ENCODE data around the gene SLIRP. TPM values are rescaled to one million over a fixed set of nuclear protein-coding genes. Genes with fewer than 3 reads are reported as not detected.

Gene SLIRP
- total RNA-seq, 4 donors from 2014 or later = 208 to 325 (median 226) TPM

DNA sequence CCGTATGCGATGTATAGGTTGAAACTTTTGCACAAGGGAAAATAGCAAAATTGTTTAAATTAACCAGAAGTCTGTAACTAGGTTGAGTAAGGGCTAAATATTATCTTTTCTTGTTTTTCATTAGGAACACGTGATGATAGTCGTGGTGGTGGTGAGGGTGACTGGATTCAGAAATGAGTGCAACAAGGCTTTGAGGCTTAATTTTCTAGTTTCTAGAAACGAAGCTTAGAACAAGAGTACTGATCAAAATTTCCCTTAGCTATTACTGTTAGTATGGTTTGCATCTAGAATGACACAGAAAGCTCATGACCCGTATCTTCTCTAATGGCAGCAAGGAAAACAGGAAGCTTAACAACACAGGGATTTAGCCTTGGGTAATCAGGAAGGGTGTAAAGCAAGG is 7.0 kb downstream of the SLIRP start:
- Histone ChIP-seq H3K9me3 (no peaks in the 10 kb centered on the region), H3K27me3 (no peaks in the 10 kb centered on the region), H3K36me3 (peaks cover 49 to 60% of the 10 kb centered on the region in 2 donors), H3K4me3 (replicated peaks in 1 of 3) (no peak overlapping the region), H3K4me1 (peaks cover 0 to 2% of the 10 kb centered on the region in 2 donors), H3K27ac (no peak overlapping the region)
- DNase-seq = no peak
- intact Hi-C loops (cut with DNase I) = no loop called here
- 86 to 93% methylated on average over 6 of the region's 6 CpGs for WGBS, 2 donors
- TF ChIP-seq POLR2A (IDR thresholded peaks at IDR 0.05) = no peak
- TF ChIP-seq, protein P1, sequence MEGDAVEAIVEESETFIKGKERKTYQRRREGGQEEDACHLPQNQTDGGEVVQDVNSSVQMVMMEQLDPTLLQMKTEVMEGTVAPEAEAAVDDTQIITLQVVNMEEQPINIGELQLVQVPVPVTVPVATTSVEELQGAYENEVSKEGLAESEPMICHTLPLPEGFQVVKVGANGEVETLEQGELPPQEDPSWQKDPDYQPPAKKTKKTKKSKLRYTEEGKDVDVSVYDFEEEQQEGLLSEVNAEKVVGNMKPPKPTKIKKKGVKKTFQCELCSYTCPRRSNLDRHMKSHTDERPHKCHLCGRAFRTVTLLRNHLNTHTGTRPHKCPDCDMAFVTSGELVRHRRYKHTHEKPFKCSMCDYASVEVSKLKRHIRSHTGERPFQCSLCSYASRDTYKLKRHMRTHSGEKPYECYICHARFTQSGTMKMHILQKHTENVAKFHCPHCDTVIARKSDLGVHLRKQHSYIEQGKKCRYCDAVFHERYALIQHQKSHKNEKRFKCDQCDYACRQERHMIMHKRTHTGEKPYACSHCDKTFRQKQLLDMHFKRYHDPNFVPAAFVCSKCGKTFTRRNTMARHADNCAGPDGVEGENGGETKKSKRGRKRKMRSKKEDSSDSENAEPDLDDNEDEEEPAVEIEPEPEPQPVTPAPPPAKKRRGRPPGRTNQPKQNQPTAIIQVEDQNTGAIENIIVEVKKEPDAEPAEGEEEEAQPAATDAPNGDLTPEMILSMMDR (IDR thresholded peaks at IDR 0.05) = no peak

DNA sequence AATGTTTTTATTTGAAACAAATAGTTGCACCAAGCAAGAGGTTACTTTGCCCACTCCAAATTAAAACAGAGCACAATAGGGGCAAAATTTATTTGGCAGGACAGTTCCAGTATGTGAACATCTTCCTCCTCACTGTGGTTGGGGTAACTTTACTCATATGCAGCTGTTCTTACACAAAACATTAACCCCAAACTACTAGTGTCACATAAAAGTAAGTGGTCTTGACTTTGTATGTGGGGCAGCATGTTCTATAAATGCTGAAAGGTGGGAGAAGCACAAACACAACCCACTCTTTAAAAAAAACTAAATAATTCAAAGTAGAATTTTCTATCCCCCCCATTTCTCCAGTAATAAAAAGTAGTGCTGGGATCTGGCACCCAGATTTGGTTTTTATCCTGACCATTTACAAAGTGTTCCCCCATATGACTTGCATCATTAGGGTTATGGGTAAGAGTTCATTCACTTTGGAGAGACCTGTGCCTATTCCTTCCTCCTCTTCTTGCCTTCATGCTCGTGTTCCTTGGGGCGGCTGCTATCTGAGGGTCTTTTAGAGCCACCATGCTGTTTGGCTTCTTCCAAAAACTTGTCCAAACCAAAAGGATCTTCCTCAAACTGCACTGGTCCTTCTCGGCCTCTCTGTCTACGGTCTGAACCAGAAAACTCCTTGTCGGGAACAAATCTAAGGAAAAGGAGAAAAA is 9.9 kb downstream of the SLIRP start:
- intact Hi-C loops (cut with DNase I) = no loop called here
- Histone ChIP-seq H3K9me3 (no peaks in the 10 kb centered on the region), H3K36me3 (peaks cover 65 to 67% of the 10 kb centered on the region in 2 donors), H3K27ac (no peak overlapping the region), H3K4me3 (replicated peaks in 1 of 3) (no peak overlapping the region), H3K27me3 (no peaks in the 10 kb centered on the region), H3K4me1 (no peaks in the 10 kb centered on the region)
- no peak for DNase-seq
- WGBS, 2 donors = 87 to 91% methylated on average over 5 of the region's 5 CpGs
- TF ChIP-seq, protein P1 (IDR thresholded peaks at IDR 0.05) = no peak
- TF ChIP-seq POLR2A (IDR thresholded peaks at IDR 0.05) = no peak

DNA sequence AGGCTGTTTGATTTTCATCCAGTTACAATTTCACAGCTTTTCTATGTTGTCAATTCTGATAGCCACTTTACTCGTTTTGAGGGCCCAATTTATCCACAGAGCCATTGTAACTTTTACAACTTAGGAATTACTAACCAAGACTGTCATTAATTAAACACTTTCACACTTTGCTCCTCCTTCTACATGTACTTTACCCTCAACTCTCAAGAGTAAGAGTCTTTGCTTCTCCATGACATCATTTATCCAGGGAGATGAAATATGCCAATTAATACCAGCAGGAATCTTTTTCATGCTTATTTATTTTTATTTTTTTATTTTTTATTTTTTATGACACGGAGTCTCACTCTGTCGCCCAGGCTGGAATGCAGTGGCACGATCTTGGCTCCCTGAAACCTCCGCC is 13.5 kb downstream of the SLIRP start:
- no peak for DNase-seq
- H3K4me1 ChIP-seq = no peaks in the 10 kb centered on the region
- intact Hi-C loops (cut with DNase I) = no loop called here
- H3K27me3 ChIP-seq = no peaks in the 10 kb centered on the region
- H3K36me3 ChIP-seq = peaks cover 76 to 88% of the 10 kb centered on the region in 2 donors
- 94% methylated on average over 5 of the region's 5 CpGs for WGBS, 2 donors
- no peak overlapping the region for H3K4me3 ChIP-seq (replicated peaks in 1 of 3)
- TF ChIP-seq, protein P1 (IDR thresholded peaks at IDR 0.05) = no peak
- TF ChIP-seq POLR2A (IDR thresholded peaks at IDR 0.05) = no peak
- H3K9me3 ChIP-seq = no peaks in the 10 kb centered on the region
- no peak overlapping the region for H3K27ac ChIP-seq

DNA sequence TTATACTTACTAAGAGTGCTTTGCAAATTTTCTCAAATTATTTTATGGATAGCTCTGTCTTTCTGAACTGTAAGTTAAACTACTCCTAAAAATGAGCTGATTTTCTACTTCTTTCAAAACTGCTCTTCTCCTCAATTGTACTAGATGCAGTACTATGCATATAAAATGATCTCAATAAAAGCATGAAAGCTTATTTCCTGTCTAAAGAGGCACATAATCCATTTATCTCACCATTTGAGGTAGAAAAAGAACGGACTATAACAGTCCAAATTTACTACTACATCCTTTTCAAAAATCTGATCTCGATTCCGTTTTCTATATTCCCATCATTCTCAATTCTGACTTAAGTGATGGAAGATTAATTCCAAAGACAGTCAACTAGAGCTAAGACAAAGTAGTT is 14.4 kb downstream of the SLIRP start:
- TF ChIP-seq, protein P1 (IDR thresholded peaks at IDR 0.05) = no peak
- TF ChIP-seq POLR2A (IDR thresholded peaks at IDR 0.05) = no peak
- intact Hi-C loops (cut with DNase I) = no loop called here
- H3K4me3 ChIP-seq (replicated peaks in 1 of 3) = no peak overlapping the region
- H3K27me3 ChIP-seq = no peaks in the 10 kb centered on the region
- peaks cover 77 to 88% of the 10 kb centered on the region in 2 donors for H3K36me3 ChIP-seq
- H3K4me1 ChIP-seq = no peaks in the 10 kb centered on the region
- no peak overlapping the region for H3K27ac ChIP-seq
- H3K9me3 ChIP-seq = no peaks in the 10 kb centered on the region
- no peak for DNase-seq
- 97% methylated on average over 3 of the region's 3 CpGs for WGBS, 2 donors

DNA sequence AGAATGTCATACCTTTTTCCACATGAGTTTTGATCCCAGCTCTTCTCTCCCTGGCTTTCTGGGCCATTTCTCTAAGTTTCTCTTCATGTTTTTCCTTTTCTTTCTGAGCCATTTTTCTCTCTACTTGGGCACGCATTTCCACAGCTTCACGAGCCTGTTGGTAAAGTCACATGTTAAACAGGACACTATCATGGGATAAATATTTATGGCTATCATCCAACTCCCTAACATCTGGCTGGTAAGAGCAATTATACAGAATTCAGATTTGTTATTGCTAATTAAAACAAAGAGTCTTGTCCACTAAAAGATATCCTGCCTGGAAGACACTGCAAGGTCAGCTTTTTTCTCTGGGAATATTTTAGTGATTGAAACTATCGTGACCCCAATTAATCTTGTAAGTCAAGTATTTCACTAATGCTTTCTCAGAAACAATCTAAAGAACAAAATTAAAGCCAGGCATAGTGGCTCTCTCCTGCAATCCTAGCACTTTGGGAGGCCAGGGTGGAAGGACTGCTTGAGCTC is 23.1 kb downstream of the SLIRP start:
- no peak overlapping the region for H3K4me3 ChIP-seq (replicated peaks in 1 of 3)
- 91 to 93% methylated on average over 3 of the region's 3 CpGs for WGBS, 2 donors
- H3K9me3 ChIP-seq = no peaks in the 10 kb centered on the region
- TF ChIP-seq, protein P1 (IDR thresholded peaks at IDR 0.05) = no peak
- no peak for TF ChIP-seq POLR2A (IDR thresholded peaks at IDR 0.05)
- DNase-seq = no peak
- H3K4me1 ChIP-seq = no peaks in the 10 kb centered on the region
- peaks cover 92 to 97% of the 10 kb centered on the region in 2 donors for H3K36me3 ChIP-seq
- H3K27ac ChIP-seq = no peak overlapping the region
- intact Hi-C loops (cut with DNase I) = no loop called here
- no peaks in the 10 kb centered on the region for H3K27me3 ChIP-seq
